Stimulated activated CD4-positive, alpha-beta T cell treated with anti-CD3 and anti-CD28 coated beads, Interleukin-12 subunit alpha, Interleukin-12 subunit beta, amount 100 ng/mL, for 48 hours (primary cell): ENCODE results near the gene THAP9.
A peak's percentile ranks its signal among the peaks of the same experiment; 100 is the strongest.
"Not testable (repeated sequence)": the region's sequence is repeated elsewhere in the genome, so short reads cannot be mapped to it uniquely, and the experiment has no call there.

Experiments
- DNase-seq, 3 donors: peaks; one replicate each; pipeline ENCODE4 v3.0.0-alpha.2; 2020; ENCODE audit warnings: low read depth in 2 of 3, low spot score in 1 of 3

The THAP9 gene, protein sequence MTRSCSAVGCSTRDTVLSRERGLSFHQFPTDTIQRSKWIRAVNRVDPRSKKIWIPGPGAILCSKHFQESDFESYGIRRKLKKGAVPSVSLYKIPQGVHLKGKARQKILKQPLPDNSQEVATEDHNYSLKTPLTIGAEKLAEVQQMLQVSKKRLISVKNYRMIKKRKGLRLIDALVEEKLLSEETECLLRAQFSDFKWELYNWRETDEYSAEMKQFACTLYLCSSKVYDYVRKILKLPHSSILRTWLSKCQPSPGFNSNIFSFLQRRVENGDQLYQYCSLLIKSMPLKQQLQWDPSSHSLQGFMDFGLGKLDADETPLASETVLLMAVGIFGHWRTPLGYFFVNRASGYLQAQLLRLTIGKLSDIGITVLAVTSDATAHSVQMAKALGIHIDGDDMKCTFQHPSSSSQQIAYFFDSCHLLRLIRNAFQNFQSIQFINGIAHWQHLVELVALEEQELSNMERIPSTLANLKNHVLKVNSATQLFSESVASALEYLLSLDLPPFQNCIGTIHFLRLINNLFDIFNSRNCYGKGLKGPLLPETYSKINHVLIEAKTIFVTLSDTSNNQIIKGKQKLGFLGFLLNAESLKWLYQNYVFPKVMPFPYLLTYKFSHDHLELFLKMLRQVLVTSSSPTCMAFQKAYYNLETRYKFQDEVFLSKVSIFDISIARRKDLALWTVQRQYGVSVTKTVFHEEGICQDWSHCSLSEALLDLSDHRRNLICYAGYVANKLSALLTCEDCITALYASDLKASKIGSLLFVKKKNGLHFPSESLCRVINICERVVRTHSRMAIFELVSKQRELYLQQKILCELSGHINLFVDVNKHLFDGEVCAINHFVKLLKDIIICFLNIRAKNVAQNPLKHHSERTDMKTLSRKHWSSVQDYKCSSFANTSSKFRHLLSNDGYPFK

GRCh38 chr4:82900411-82901182, at the start of gene THAP9:
Gene THAP9 (plus strand): TSS chr4:82900735. CDS start chr4:82900803, 68 bp downstream.
- DNase-seq = peak; percentile 92 to 99 (median 95)

DNA sequence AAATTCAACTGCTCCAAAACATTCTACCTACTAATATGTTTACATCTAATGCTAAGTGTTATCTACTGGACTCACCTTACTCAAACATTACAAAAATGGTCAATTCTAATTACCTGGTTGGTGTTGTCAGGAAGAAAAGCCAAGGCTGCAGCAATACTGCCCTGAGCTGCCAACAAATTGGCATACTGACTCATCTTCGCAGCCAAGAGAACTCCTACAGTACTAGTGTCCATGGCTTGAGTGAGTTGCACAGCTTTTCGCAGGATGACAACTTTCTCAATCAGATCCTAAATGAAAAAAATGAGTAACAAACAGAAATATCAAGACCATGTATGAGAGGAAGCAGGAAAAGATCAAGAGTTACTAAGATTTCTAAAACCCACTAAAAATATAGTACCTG, 49.2 kb upstream of the THAP9 start:
- no peak for DNase-seq

DNA sequence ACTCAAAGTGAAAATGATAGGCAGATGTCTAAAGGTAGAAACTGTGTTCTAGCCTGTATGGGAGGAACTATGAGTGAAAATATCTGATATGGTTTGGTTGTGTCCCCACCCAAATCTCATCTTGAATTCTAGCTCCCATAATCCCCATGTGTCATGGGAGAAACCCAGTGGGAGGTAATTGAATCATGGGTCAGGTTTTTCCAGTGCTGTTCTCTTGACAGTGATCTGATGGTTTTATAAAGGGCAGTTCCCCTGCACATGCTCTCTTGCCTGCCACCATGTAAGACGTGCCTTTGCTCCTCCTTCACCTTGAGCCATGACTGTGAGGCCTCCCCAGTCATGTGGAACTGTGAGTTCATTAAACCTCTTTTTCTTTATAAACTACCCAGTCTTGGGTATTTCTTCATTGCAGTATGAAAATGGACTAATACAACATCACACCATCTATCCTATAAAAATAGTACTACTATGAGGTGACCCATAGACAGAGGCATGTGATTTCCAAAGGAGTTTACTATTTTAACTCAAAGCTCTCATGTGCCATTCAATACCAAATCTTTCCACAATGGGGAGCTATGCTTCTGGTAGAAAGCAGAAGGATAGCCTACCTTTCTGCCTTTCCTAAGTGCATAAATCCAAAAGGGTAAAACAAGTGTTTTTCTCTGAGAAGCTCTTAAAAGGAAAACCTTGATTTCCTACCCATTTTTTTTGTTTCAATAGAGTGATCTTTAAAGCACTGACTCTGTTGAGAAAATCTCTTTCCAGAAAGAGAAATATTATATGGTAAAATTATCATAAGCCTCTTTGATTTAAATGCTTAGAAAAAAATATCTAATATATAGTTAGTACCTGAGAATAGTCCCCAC, 48.4 kb upstream of the THAP9 start:
- DNase-seq = peak in 1 of 3 donors; percentile 23

DNA sequence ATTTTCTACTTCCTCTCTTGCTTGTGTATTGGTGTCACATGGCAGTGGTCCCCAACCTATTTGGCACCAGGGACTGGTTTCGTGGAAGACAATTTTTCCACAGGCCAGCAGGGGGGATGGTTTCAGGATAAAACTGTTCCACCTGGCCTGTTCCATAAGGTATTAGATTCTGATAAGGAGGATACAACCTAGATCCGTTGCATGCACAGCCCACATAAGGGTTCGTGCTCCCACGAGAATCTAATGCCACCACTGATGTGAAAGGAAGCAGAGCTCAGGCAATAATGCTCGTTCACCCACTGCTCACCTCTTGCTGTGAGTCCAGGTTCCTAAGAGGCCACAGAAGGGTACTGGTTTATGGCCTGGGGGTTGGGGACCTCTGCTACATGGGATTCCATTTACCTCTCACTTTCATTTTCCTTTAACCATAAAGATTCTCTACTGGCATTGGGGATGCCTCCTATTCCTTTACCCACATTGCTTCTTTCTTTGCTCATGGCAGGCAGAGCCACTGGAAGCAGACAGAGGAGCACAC, 47.7 kb upstream of the THAP9 start:
- no peak for DNase-seq

DNA sequence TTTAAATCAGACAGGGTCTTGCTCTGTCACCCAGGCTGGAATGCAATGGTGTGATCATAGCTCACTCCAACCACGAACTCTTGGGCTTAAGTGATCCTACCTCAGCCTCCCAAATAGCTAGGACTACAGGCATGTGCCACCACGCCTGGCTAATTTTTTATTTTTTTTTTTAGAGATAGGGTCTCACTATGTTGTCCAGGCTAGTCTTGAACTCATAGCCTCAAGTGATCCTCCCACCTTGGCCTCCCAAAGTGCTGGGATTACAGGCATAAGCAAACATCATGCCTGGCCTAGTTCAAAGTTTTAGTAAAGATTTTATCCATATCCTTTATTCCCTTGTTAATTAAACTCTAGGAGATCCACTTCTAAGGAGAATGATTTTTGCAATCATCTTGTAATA, 40.0 kb upstream of the THAP9 start:
- not testable (repeated sequence) for DNase-seq

GRCh38 chr4:82861529-82861928, 39.0 kb upstream of the THAP9 start:
- no peak for DNase-seq

GRCh38 chr4:82864336-82864979, 36.1 kb upstream of the THAP9 start:
- DNase-seq = no peak

- no peak for DNase-seq
These were observed 34.9 kb upstream of the THAP9 start for GRCh38 chr4:82865592-82865991.

- DNase-seq = not testable (repeated sequence)
These were observed 34.5 kb upstream of the THAP9 start for GRCh38 chr4:82866033-82866432.

- DNase-seq = no peak
These were observed 33.7 kb upstream of the THAP9 start for GRCh38 chr4:82866706-82867385.

DNA sequence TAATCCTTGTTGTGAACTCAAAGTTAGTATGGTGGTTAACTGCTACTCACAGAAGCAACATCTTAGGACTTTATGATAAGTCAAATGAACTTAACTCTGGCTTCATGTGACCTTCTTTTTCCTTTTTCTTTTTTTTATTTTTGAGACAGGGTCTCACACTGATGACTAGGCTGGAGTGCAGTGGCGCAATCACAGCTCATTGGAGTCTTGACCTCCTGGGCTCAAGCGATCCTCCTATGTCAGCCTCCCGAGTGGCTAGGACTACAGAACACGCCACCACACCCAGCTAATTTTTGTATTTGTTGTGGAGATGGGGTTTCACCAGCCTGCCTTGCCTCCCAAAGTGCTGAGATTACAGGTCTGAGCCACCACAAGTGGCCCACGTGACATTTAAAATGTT, 32.0 kb upstream of the THAP9 start:
- DNase-seq = no peak

DNA sequence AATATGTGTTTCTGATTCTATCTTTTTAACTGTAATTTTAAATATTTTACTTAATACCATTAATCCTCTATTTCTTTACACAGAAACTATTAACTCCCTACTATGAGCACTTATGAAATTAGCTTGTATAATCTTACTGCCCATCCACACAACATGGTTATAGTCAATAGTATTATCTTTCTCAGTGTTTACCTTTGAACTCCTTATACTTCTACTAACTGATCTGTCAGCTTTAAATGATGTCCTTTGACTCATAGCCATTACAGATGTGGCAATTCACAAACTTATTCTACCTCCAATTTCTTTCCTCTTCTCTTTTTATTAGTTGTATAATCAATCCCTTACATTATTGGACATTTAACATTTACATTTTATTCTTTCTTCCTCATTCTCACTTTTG, 15.1 kb upstream of the THAP9 start:
- DNase-seq = no peak

GRCh38 chr4:82886147-82886942, 14.2 kb upstream of the THAP9 start:
- DNase-seq = no peak

DNA sequence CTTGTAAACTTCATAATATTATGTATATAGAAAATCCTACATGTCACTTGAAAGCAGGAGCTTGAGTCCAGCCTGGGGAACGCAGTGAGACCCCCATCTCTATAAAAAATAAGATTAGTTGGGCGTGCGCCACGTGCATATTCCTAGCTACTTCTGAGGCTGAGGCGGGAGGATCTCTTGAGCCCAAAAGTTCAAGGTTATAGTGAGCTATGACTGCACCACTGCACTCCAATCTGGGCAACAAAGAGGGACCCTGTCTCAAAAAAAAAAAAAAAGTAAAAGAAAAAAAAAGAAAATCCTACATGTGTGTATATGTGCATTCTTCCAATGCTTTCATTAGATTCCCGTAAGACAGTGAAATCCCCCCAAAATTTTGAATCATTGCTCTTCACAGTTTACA, 11.2 kb upstream of the THAP9 start:
- DNase-seq = no peak

DNA sequence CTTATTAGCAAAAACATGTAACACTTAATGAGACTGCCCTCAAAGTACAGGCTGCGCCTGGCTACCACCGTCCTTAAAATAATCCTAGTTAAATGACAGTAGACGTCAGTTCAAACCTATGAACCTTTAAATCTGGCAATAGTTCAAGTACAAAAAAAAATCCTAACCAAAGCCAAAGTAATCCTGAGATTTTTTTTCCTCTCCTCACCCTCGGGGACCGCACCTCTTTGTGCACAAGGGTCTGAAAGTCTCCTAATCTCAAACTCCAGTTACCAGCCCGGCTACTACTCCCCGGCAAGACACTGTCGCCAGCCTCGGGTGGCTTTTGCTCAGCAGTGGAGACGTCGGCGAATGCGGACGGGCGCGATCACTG, 10.0 kb upstream of the THAP9 start:
- DNase-seq = peak in 1 of 3 donors; percentile 38

- DNase-seq = peak; percentile 94 to 97 (median 95)
These were observed 9.4 kb upstream of the THAP9 start, which contains the start of gene SEC31A for GRCh38 chr4:82890901-82891706. Gene SEC31A (minus strand): TSS chr4:82891153. CDS start chr4:82881936, 9,217 bp downstream.
